GM19324 (cell line): ENCODE results near the gene LUM.

Experiments
- ATAC-seq: cut with Tn5 transposase; IDR thresholded peaks from one replicate; pipeline ENCODE4 v1.9.1; 2021; ENCODE audit warnings: mild to moderate bottlenecking, moderate library complexity; ENCODE audit not compliant: unreplicated experiment, low FRiP score

LUM gene

GRCh38 chr12:91077228-91077954 is 33.9 kb downstream of the LUM start:
- no peak for ATAC-seq

- no peak for ATAC-seq
Observed at GRCh38 chr12:91074851-91075250, 36.4 kb downstream of the LUM start.

- ATAC-seq: no peak
Observed at GRCh38 chr12:91074154-91074709, 37.1 kb downstream of the LUM start.

- no peak for ATAC-seq
Observed at GRCh38 chr12:91073426-91073825, 37.9 kb downstream of the LUM start.

- no peak for ATAC-seq
Observed at GRCh38 chr12:91072931-91073330, 38.4 kb downstream of the LUM start.

- no peak for ATAC-seq
Observed at GRCh38 chr12:91070936-91071335, 40.4 kb downstream of the LUM start.

GRCh38 chr12:91065396-91065795 is 45.9 kb downstream of the LUM start:
- ATAC-seq: no peak

GRCh38 chr12:91064640-91065039 is 46.7 kb downstream of the LUM start:
- ATAC-seq: no peak

- ATAC-seq: no peak
Observed at GRCh38 chr12:91061091-91061490, 50.2 kb downstream of the LUM start.

GRCh38 chr12:91059211-91059610 is 52.1 kb downstream of the LUM start:
- ATAC-seq: no peak

- ATAC-seq: no peak
Observed at GRCh38 chr12:91058786-91059185, 52.5 kb downstream of the LUM start.

GRCh38 chr12:91057368-91058165 is 53.7 kb downstream of the LUM start, which contains the start of gene KERA:
KERA (minus strand) TSS chr12:91058024; CDS start chr12:91056281, 1,743 bp downstream.
- ATAC-seq: no peak

GRCh38 chr12:91056488-91056887 is 54.8 kb downstream of the LUM start:
- ATAC-seq: no peak

- no peak for ATAC-seq
Observed at GRCh38 chr12:91055976-91056375, 55.3 kb downstream of the LUM start.

GRCh38 chr12:91053951-91054715 is 57.2 kb downstream of the LUM start:
- no peak for ATAC-seq
